ENCODE data around the gene NDUFAB1.
"Not testable (repeated sequence)": the region's sequence is repeated elsewhere in the genome, so short reads cannot be mapped to it uniquely, and the experiment has no call there.

GRCh38 chr16:23631874-23632273 is 35.8 kb upstream of the NDUFAB1 start:
- TF ChIP-seq POLR2A, CTCF, POLR2AphosphoS5 (IDR thresholded peaks at IDR 0.05): not testable (repeated sequence)

All from sigmoid colon (tissue), 4 donors.